Nephron progenitor cell (in vitro differentiated cells): ENCODE results near the gene PIK3CD.

ENCODE experiments used
- DNase-seq: peaks from one replicate; pipeline ENCODE4 v3.0.0; 2021
- H3K27ac Mint-ChIP-seq: 2 replicates; pipeline ENCODE4 v1.8.0; 2021; ENCODE audit warnings: mild to moderate bottlenecking, moderate library complexity, mixed read lengths
- H3K27me3 Mint-ChIP-seq: 2 replicates; pipeline ENCODE4 v1.8.0; 2021; ENCODE audit warnings: mild to moderate bottlenecking, low read depth, mixed read lengths; ENCODE audit not compliant: poor library complexity
- H3K36me3 Mint-ChIP-seq: 2 replicates; pipeline ENCODE4 v1.8.0; 2021; ENCODE audit warnings: low read depth, mixed read lengths
- H3K4me1 Mint-ChIP-seq: 2 replicates; pipeline ENCODE4 v1.8.0; 2021; ENCODE audit warnings: mixed read lengths
- H3K4me3 Mint-ChIP-seq: 2 replicates; pipeline ENCODE4 v1.8.0; 2021; ENCODE audit warnings: mild to moderate bottlenecking, moderate library complexity, mixed read lengths
- H3K9me3 Mint-ChIP-seq: 2 replicates; pipeline ENCODE4 v1.8.0; 2021; ENCODE audit warnings: mild to moderate bottlenecking, moderate library complexity, mixed read lengths
- CTCF ChIP-seq: fragments of 200-600 bp; sonication (generic); IDR thresholded peaks from 2 replicates; pipeline ENCODE4 v1.5.0; 2021; ENCODE audit warnings: antibody characterized with exemption

PIK3CD gene

GRCh38 chr1:9654834-9655723 is 3.5 kb downstream of the PIK3CD start:
- TF ChIP-seq CTCF: no peak
- Mint-ChIP-seq H3K36me3 (no peaks in the 10 kb centered on the region), H3K27ac (no peak overlapping the region), H3K4me1 (peaks cover 20% of the 10 kb centered on the region), H3K4me3 (no peak overlapping the region), H3K9me3 (no peaks in the 10 kb centered on the region), H3K27me3 (peaks cover 64% of the 10 kb centered on the region)
- no peak for DNase-seq

GRCh38 chr1:9655836-9656235 is 4.3 kb downstream of the PIK3CD start:
- H3K27me3 Mint-ChIP-seq: peaks cover 61% of the 10 kb centered on the region
- no peak for DNase-seq

GRCh38 chr1:9657521-9658032 is 6.0 kb downstream of the PIK3CD start:
- TF ChIP-seq CTCF: no peak
- H3K4me1 Mint-ChIP-seq: peaks cover 15% of the 10 kb centered on the region
- H3K27me3 Mint-ChIP-seq: peaks cover 58% of the 10 kb centered on the region
- no peak overlapping the region for H3K4me3 Mint-ChIP-seq
- H3K36me3 Mint-ChIP-seq: no peaks in the 10 kb centered on the region
- H3K27ac Mint-ChIP-seq: no peak overlapping the region
- DNase-seq: no peak
- H3K9me3 Mint-ChIP-seq: no peaks in the 10 kb centered on the region

More at GRCh38 chr1:9655836-9656235, 4.3 kb downstream of the PIK3CD start:
- no peak overlapping the region for H3K27ac Mint-ChIP-seq
- no peak overlapping the region for H3K4me3 Mint-ChIP-seq
- H3K36me3 Mint-ChIP-seq: no peaks in the 10 kb centered on the region
- peaks cover 20% of the 10 kb centered on the region for H3K4me1 Mint-ChIP-seq
- no peaks in the 10 kb centered on the region for H3K9me3 Mint-ChIP-seq
- no peak for TF ChIP-seq CTCF

GRCh38 chr1:9658199-9658598 is 6.7 kb downstream of the PIK3CD start:
- TF ChIP-seq CTCF: no peak
- H3K27ac Mint-ChIP-seq: no peak overlapping the region
- peaks cover 15% of the 10 kb centered on the region for H3K4me1 Mint-ChIP-seq
- no peak for DNase-seq
- H3K36me3 Mint-ChIP-seq: no peaks in the 10 kb centered on the region
- peaks cover 53% of the 10 kb centered on the region for H3K27me3 Mint-ChIP-seq
- H3K9me3 Mint-ChIP-seq: no peaks in the 10 kb centered on the region
- H3K4me3 Mint-ChIP-seq: no peak overlapping the region

- H3K9me3 Mint-ChIP-seq: no peaks in the 10 kb centered on the region
- DNase-seq: no peak
- H3K36me3 Mint-ChIP-seq: no peaks in the 10 kb centered on the region
- H3K4me1 Mint-ChIP-seq: peaks cover 6% of the 10 kb centered on the region
- H3K4me3 Mint-ChIP-seq: no peak overlapping the region
- no peak for TF ChIP-seq CTCF
- no peak overlapping the region for H3K27ac Mint-ChIP-seq
- peaks cover 44% of the 10 kb centered on the region for H3K27me3 Mint-ChIP-seq
Measured at GRCh38 chr1:9659328-9659727, 7.8 kb downstream of the PIK3CD start.
